ENCODE measurements around the gene RPS6KA4.

Gene RPS6KA4

DNA sequence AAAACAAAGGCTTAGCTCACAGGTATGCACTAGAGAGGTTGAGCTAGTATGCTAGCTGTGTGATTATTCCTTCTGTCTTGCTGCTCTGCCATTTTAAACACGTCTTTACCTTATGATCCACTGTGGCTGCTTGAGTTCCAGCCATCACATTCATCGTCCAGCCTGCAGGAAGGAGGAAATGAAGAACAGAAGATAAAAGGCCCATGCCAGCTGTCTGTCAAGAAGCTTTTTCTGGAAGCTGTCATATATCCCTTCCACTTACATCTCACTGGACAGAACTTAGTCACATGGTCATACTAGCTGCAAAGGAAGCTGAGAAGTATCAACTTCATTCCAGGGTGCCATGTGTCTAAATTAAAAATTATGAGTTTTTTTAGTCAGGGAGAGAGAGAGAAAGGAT, 31.6 kb upstream of the RPS6KA4 start:
- DNase-seq, result no peak
- Histone ChIP-seq H3K27me3 (no peaks in the 10 kb centered on the region), H3K9me3 (no peaks in the 10 kb centered on the region), H3K4me1 (no peaks in the 10 kb centered on the region), H3K4me3 (ENCODE audit: low read depth, low read length) (no peak overlapping the region), H3K36me3 (no peaks in the 10 kb centered on the region)
- TF ChIP-seq, protein P1, sequence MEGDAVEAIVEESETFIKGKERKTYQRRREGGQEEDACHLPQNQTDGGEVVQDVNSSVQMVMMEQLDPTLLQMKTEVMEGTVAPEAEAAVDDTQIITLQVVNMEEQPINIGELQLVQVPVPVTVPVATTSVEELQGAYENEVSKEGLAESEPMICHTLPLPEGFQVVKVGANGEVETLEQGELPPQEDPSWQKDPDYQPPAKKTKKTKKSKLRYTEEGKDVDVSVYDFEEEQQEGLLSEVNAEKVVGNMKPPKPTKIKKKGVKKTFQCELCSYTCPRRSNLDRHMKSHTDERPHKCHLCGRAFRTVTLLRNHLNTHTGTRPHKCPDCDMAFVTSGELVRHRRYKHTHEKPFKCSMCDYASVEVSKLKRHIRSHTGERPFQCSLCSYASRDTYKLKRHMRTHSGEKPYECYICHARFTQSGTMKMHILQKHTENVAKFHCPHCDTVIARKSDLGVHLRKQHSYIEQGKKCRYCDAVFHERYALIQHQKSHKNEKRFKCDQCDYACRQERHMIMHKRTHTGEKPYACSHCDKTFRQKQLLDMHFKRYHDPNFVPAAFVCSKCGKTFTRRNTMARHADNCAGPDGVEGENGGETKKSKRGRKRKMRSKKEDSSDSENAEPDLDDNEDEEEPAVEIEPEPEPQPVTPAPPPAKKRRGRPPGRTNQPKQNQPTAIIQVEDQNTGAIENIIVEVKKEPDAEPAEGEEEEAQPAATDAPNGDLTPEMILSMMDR (IDR thresholded peaks at IDR 0.05; ENCODE audit: low read depth, low read length), result no peak

DNA sequence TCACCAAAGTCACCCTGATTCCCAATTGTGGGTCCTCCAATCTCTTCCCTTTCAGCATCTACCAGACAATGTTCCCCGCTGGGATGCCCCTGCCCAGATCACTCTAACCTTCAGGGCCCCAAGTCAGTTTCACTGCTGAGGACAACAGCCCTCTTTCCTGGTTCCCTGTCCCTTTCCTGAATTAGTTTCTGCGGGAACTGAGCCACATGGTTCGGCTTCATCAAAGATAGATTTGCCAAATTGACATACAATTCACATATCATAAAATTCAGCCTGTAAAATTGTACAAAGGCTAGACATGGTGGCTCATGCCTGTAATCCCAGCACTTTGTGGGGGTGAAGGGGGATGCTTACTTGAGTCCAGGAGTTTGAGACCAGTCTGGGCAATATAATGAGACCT, 31.0 kb upstream of the RPS6KA4 start:
- no peak overlapping the region for H3K4me3 ChIP-seq (ENCODE audit: low read depth, low read length)
- TF ChIP-seq, protein P1 (IDR thresholded peaks at IDR 0.05; ENCODE audit: low read depth, low read length), result no peak
- no peaks in the 10 kb centered on the region for H3K9me3 ChIP-seq
- no peaks in the 10 kb centered on the region for H3K36me3 ChIP-seq
- H3K4me1 ChIP-seq, result no peaks in the 10 kb centered on the region
- no peak for DNase-seq
- no peaks in the 10 kb centered on the region for H3K27me3 ChIP-seq

DNA sequence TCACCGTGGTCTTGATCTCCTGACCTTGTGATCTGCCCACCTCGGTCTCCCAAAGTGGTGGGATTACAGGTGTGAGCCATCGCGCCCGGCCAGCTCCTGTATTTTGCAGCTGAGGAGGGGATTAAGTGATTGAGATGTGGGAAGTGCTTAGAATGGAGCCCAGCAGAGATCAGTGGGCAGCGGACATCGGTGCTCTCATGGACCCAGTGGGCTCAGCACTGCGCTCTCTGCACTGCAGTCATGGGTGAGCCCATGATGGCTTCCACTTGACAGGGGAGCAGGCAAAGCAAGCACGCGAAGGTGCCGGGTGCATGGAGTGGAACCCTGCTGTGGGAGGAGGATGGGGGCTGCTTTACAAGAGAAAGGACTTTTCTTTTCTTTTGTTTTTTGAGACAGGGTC, 28.1 kb upstream of the RPS6KA4 start:
- TF ChIP-seq, protein P1 (IDR thresholded peaks at IDR 0.05; ENCODE audit: low read depth, low read length), result no peak
- no peak for DNase-seq
- Histone ChIP-seq H3K27me3 (no peaks in the 10 kb centered on the region), H3K4me1 (no peaks in the 10 kb centered on the region), H3K4me3 (ENCODE audit: low read depth, low read length) (no peak overlapping the region), H3K9me3 (no peaks in the 10 kb centered on the region), H3K36me3 (no peaks in the 10 kb centered on the region)

- no peak overlapping the region for H3K4me3 ChIP-seq (ENCODE audit: low read depth, low read length)
These were observed 27.2 kb upstream of the RPS6KA4 start for GRCh38 chr11:64331569-64332371.

GRCh38 chr11:64333556-64333955, 25.4 kb upstream of the RPS6KA4 start:
- no peak overlapping the region for H3K4me3 ChIP-seq (ENCODE audit: low read depth, low read length)
- H3K36me3 ChIP-seq, result no peaks in the 10 kb centered on the region
- no peaks in the 10 kb centered on the region for H3K27me3 ChIP-seq
- no peaks in the 10 kb centered on the region for H3K4me1 ChIP-seq
- no peaks in the 10 kb centered on the region for H3K9me3 ChIP-seq
- TF ChIP-seq, protein P1 (IDR thresholded peaks at IDR 0.05; ENCODE audit: low read depth, low read length), result no peak
- no peak for DNase-seq

More at GRCh38 chr11:64331569-64332371, 27.2 kb upstream of the RPS6KA4 start:
- no peaks in the 10 kb centered on the region for H3K9me3 ChIP-seq
- DNase-seq, result peak; percentile 49
- no peaks in the 10 kb centered on the region for H3K36me3 ChIP-seq
- no peaks in the 10 kb centered on the region for H3K4me1 ChIP-seq
- TF ChIP-seq, protein P1 (IDR thresholded peaks at IDR 0.05; ENCODE audit: low read depth, low read length), result peak; percentile 43
- no peaks in the 10 kb centered on the region for H3K27me3 ChIP-seq
